ENCODE data around the gene OSBPL10.

Gene OSBPL10

GRCh38 chr3:31884251-31884650 lies 96.8 kb downstream of the OSBPL10 start:
- DNase-seq (ENCODE audit: low read depth): no peak
- TF ChIP-seq, protein P1, sequence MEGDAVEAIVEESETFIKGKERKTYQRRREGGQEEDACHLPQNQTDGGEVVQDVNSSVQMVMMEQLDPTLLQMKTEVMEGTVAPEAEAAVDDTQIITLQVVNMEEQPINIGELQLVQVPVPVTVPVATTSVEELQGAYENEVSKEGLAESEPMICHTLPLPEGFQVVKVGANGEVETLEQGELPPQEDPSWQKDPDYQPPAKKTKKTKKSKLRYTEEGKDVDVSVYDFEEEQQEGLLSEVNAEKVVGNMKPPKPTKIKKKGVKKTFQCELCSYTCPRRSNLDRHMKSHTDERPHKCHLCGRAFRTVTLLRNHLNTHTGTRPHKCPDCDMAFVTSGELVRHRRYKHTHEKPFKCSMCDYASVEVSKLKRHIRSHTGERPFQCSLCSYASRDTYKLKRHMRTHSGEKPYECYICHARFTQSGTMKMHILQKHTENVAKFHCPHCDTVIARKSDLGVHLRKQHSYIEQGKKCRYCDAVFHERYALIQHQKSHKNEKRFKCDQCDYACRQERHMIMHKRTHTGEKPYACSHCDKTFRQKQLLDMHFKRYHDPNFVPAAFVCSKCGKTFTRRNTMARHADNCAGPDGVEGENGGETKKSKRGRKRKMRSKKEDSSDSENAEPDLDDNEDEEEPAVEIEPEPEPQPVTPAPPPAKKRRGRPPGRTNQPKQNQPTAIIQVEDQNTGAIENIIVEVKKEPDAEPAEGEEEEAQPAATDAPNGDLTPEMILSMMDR (IDR thresholded peaks at IDR 0.05; ENCODE audit: low read length, missing control alignments): no peak
- H3K4me3 ChIP-seq (replicated peaks; ENCODE audit: low read depth, low read length): no peak overlapping the region

DNA sequence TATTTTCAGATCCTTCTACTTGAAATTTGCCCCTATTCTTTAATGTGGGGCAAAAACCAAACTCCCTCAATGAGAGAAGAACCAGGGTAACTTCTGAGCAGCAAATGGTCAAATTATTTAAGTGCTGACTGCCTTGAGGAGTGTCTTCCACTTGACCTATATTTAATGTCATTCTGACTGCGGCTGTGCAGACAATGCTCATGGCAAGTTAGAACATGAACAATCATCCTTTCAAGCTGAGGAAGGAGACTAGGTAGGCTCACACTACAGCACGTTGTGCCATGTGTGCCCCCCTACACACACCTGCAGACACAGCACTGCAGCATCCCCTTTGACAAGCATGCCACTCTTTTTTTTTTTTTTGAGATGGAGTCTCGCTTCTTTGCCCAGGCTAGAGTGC lies 98.2 kb downstream of the OSBPL10 start:
- DNase-seq (ENCODE audit: low read depth): no peak
- H3K4me3 ChIP-seq (replicated peaks; ENCODE audit: low read depth, low read length): no peak overlapping the region
- TF ChIP-seq, protein P1 (IDR thresholded peaks at IDR 0.05; ENCODE audit: low read length, missing control alignments): no peak

GRCh38 chr3:31882431-31882830 lies 98.6 kb downstream of the OSBPL10 start:
- H3K4me3 ChIP-seq (replicated peaks; ENCODE audit: low read depth, low read length): no peak overlapping the region
- TF ChIP-seq, protein P1 (IDR thresholded peaks at IDR 0.05; ENCODE audit: low read length, missing control alignments): no peak
- DNase-seq (ENCODE audit: low read depth): no peak

GRCh38 chr3:31880482-31881078 lies 100.5 kb downstream of the OSBPL10 start:
- TF ChIP-seq, protein P1 (IDR thresholded peaks at IDR 0.05; ENCODE audit: low read length, missing control alignments): no peak
- H3K4me3 ChIP-seq (replicated peaks; ENCODE audit: low read depth, low read length): no peak overlapping the region
- DNase-seq (ENCODE audit: low read depth): no peak

DNA sequence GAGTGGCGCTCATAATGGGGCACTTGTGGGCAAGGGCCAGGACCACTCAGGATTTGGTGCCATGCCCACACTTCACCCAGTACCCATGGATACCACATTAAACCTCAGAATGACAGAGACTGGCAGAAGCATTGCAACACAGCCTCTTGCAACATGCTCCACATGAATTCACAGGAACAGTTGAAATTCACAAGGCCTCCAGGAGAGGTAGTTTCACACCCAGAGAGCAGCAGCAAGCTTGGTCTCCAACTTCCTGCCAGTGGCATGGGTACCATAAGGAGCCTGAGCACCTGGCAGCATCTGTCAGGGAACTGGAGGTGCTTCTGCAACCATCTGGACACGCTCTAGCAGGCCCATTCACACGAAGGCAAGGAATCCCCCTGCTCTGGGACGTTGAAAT lies 101.0 kb downstream of the OSBPL10 start:
- TF ChIP-seq, protein P1 (IDR thresholded peaks at IDR 0.05; ENCODE audit: low read length, missing control alignments): peak; percentile 30
- no peak overlapping the region for H3K4me3 ChIP-seq (replicated peaks; ENCODE audit: low read depth, low read length)
- peak; percentile 68 for DNase-seq (ENCODE audit: low read depth)

DNA sequence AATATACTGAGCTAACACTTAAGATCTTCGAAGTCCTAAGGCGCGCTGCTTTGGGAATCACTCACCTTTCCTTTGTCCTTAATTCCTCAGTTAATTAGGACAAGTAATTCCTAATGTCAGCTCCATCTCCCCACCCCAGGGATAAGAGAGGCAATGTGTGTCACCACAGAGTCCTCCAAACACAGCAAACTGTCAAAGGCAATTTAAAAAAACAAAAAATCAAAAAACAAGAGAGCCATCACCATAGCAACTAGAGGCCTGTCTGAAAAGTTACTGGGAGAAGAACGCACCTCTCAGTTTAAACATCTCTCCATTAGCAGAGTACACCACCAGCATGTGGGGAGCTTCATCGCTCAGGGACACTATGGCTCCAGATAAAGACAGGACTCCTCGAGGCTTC lies 101.7 kb downstream of the OSBPL10 start:
- DNase-seq (ENCODE audit: low read depth): no peak
- TF ChIP-seq, protein P1 (IDR thresholded peaks at IDR 0.05; ENCODE audit: low read length, missing control alignments): no peak
- H3K4me3 ChIP-seq (replicated peaks; ENCODE audit: low read depth, low read length): no peak overlapping the region

DNA sequence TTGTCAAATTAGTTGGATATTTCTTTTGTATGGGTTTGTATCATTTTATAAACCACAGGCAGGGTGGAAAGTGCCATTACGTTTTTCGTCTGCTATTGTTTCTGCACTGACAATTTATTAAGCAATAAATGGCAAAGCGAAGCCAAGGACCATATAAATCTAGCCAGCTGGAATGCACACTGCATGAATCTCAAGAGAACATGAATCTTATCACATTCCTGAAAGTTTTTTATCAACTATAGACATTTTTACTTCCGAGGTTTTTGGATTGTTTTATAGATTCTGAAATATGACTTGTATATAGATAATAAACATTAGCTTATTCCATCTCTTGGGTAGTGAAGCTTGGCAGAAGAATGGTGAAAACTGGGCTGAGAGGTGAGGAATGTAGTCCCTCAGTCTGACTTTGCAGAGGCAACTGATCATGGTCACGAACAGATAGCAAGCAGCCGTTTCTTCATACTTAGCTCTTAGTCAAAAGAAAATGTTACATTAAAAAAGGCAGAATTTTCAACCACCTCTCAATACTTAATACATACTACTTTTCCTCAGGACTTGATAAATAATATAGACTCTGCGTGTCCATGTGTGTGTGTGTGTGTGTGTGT lies 102.7 kb downstream of the OSBPL10 start:
- no peak overlapping the region for H3K4me3 ChIP-seq (replicated peaks; ENCODE audit: low read depth, low read length)
- DNase-seq (ENCODE audit: low read depth): peak; percentile 89
- TF ChIP-seq, protein P1 (IDR thresholded peaks at IDR 0.05; ENCODE audit: low read length, missing control alignments): no peak
